ACC112 (cell line): ENCODE data around the gene CTPS2.

Experiments
- H2AFZ ChIP-seq: fragments of 200-600 bp; sonication (generic); one replicate; pipeline ENCODE4 v1.6.0; 2017; ENCODE audit warnings: antibody characterized with exemption, low read length; ENCODE audit not compliant: unreplicated experiment
- H3K27ac ChIP-seq: fragments of 200-600 bp; sonication (generic); 2 replicates; pipeline ENCODE4 v1.5.1; 2014; ENCODE audit warnings: low read depth, mild to moderate bottlenecking, antibody characterized with exemption, low read length, moderate library complexity
- H3K27me3 ChIP-seq: fragments of 200-600 bp; sonication (generic); 2 replicates; pipeline ENCODE4 v1.6.1; 2014; ENCODE audit warnings: mild to moderate bottlenecking, antibody characterized with exemption, low read length, moderate library complexity, mixed read lengths; ENCODE audit not compliant: insufficient read depth
- H3K36me3 ChIP-seq: fragments of 200-600 bp; sonication (generic); 2 replicates; pipeline ENCODE4 v1.6.1; 2016; ENCODE audit warnings: mild to moderate bottlenecking, antibody characterized with exemption, low read length, moderate library complexity, mixed read lengths; ENCODE audit not compliant: insufficient read depth
- H3K4me1 ChIP-seq: fragments of 200-600 bp; sonication (generic); one replicate; pipeline ENCODE4 v1.6.1; 2016; ENCODE audit warnings: low read length, mixed read lengths; ENCODE audit not compliant: insufficient read depth, unreplicated experiment, control insufficient read depth
- H3K4me3 ChIP-seq: fragments of 200-600 bp; sonication (generic); 2 replicates; pipeline ENCODE4 v1.5.1; 2014; ENCODE audit warnings: mild to moderate bottlenecking, low read depth, low read length
- H3K79me2 ChIP-seq: fragments of 200-600 bp; sonication (generic); one replicate; pipeline ENCODE4 v1.6.0; 2016; ENCODE audit warnings: low read length; ENCODE audit not compliant: control insufficient read depth, unreplicated experiment, insufficient read depth

The CTPS2 gene

GRCh38 chrX:16683007-16683664, 29.3 kb downstream of the CTPS2 start:
- no peak overlapping the region for H3K4me3 ChIP-seq
- H3K36me3 ChIP-seq: no peaks in the 10 kb centered on the region
- H3K27me3 ChIP-seq: no peaks in the 10 kb centered on the region
- H3K27ac ChIP-seq: no peak overlapping the region
- H3K4me1 ChIP-seq: no peaks in the 10 kb centered on the region
- H3K79me2 ChIP-seq: no peaks in the 10 kb centered on the region
- H2AFZ ChIP-seq: no peak overlapping the region

GRCh38 chrX:16678689-16679088, 33.8 kb downstream of the CTPS2 start:
- Histone ChIP-seq H2AFZ (no peak overlapping the region), H3K36me3 (no peaks in the 10 kb centered on the region; the same call in 1 of the 2 replicates), H3K27ac (no peak overlapping the region), H3K27me3 (no peaks in the 10 kb centered on the region), H3K4me1 (no peaks in the 10 kb centered on the region), H3K4me3 (no peak overlapping the region), H3K79me2 (no peaks in the 10 kb centered on the region)

- no peak overlapping the region for H3K27ac ChIP-seq
- no peak overlapping the region for H2AFZ ChIP-seq
- H3K4me1 ChIP-seq: peaks cover 8% of the 10 kb centered on the region
- H3K79me2 ChIP-seq: no peaks in the 10 kb centered on the region
- H3K4me3 ChIP-seq: no peak overlapping the region
- no peaks in the 10 kb centered on the region for H3K27me3 ChIP-seq
- no peaks in the 10 kb centered on the region; the same call in 1 of the 2 replicates for H3K36me3 ChIP-seq
Measured at GRCh38 chrX:16671005-16671404, 41.5 kb downstream of the CTPS2 start.

- H3K27me3 ChIP-seq: no peaks in the 10 kb centered on the region
- no peak overlapping the region for H2AFZ ChIP-seq
- no peak overlapping the region for H3K4me3 ChIP-seq
- peak overlapping the region; percentile 71 for H3K27ac ChIP-seq
- H3K79me2 ChIP-seq: no peaks in the 10 kb centered on the region
- H3K4me1 ChIP-seq: peaks cover 32% of the 10 kb centered on the region
- H3K36me3 ChIP-seq: no peaks in the 10 kb centered on the region
Measured at GRCh38 chrX:16666541-16666940, 45.9 kb downstream of the CTPS2 start.

GRCh38 chrX:16665089-16665488, 47.4 kb downstream of the CTPS2 start:
- no peaks in the 10 kb centered on the region for H3K27me3 ChIP-seq
- no peak overlapping the region for H3K4me3 ChIP-seq
- peaks cover 32% of the 10 kb centered on the region for H3K4me1 ChIP-seq
- peak overlapping the region; percentile 71 for H3K27ac ChIP-seq
- no peaks in the 10 kb centered on the region for H3K79me2 ChIP-seq
- H2AFZ ChIP-seq: no peak overlapping the region
- no peaks in the 10 kb centered on the region for H3K36me3 ChIP-seq

GRCh38 chrX:16664626-16665025, 47.8 kb downstream of the CTPS2 start:
- Histone ChIP-seq H3K27me3 (no peaks in the 10 kb centered on the region), H3K27ac (peak overlapping the region; percentile 71), H2AFZ (no peak overlapping the region), H3K79me2 (no peaks in the 10 kb centered on the region), H3K36me3 (no peaks in the 10 kb centered on the region), H3K4me1 (peaks cover 32% of the 10 kb centered on the region), H3K4me3 (no peak overlapping the region)

- Histone ChIP-seq H3K27ac (peak overlapping the region; percentile 71), H3K79me2 (no peaks in the 10 kb centered on the region), H3K27me3 (no peaks in the 10 kb centered on the region), H3K4me1 (peaks cover 37% of the 10 kb centered on the region), H3K4me3 (no peak overlapping the region), H3K36me3 (0 out of 2 replicates have a peak, but pooled peaks cover 2% of the 10 kb centered on the region), H2AFZ (no peak overlapping the region)
Measured at GRCh38 chrX:16664074-16664473, 48.4 kb downstream of the CTPS2 start.

GRCh38 chrX:16662402-16662801, 50.1 kb downstream of the CTPS2 start:
- Histone ChIP-seq H3K4me1 (peaks cover 54% of the 10 kb centered on the region), H3K27ac (no peak overlapping the region), H3K79me2 (no peaks in the 10 kb centered on the region), H2AFZ (no peak overlapping the region), H3K27me3 (no peaks in the 10 kb centered on the region), H3K36me3 (0 out of 2 replicates have a peak, but pooled peaks cover 4% of the 10 kb centered on the region), H3K4me3 (no peak overlapping the region)

GRCh38 chrX:16661495-16661894, 51.0 kb downstream of the CTPS2 start:
- Histone ChIP-seq H3K4me1 (peaks cover 53% of the 10 kb centered on the region), H3K4me3 (no peak overlapping the region), H2AFZ (no peak overlapping the region), H3K79me2 (no peaks in the 10 kb centered on the region), H3K36me3 (0 out of 2 replicates have a peak, but pooled peaks cover 4% of the 10 kb centered on the region), H3K27ac (no peak overlapping the region), H3K27me3 (no peaks in the 10 kb centered on the region)

- H3K27ac ChIP-seq: peak overlapping the region; percentile 94
- peaks cover 32% of the 10 kb centered on the region for H3K4me1 ChIP-seq
- no peaks in the 10 kb centered on the region for H3K79me2 ChIP-seq
- no peaks in the 10 kb centered on the region for H3K27me3 ChIP-seq
- no peak overlapping the region for H2AFZ ChIP-seq
- H3K36me3 ChIP-seq: 0 out of 2 replicates have a peak, but pooled peaks cover 4% of the 10 kb centered on the region
- no peak overlapping the region for H3K4me3 ChIP-seq
Measured at GRCh38 chrX:16659321-16659720, 53.1 kb downstream of the CTPS2 start.

GRCh38 chrX:16658284-16658683, 54.2 kb downstream of the CTPS2 start:
- H3K27me3 ChIP-seq: no peaks in the 10 kb centered on the region
- H3K36me3 ChIP-seq: 0 out of 2 replicates have a peak, but pooled peaks cover 4% of the 10 kb centered on the region
- peaks cover 39% of the 10 kb centered on the region for H3K4me1 ChIP-seq
- H2AFZ ChIP-seq: no peak overlapping the region
- no peak overlapping the region; the same call in 1 of the 2 replicates for H3K4me3 ChIP-seq
- H3K27ac ChIP-seq: peak overlapping the region; percentile 94
- no peaks in the 10 kb centered on the region for H3K79me2 ChIP-seq
